Esophagus (tissue), 2 donors: ENCODE data around the gene BRD1. TPM values are rescaled to one million over a fixed set of nuclear protein-coding genes. Genes with fewer than 3 reads are reported as not detected.

Experiments
- H3K27ac ChIP-seq, 2 donors: one replicate each; pipeline ENCODE4 v1.5.1; 2013; ENCODE audit warnings: low read depth in 2 of 2, mild to moderate bottlenecking in 2 of 2, inconsistent platforms in 1 of 2, low read length in 1 of 2, moderate library complexity in 1 of 2
- H3K27me3 ChIP-seq, 2 donors: one replicate each; pipeline ENCODE4 v1.6.1; 2013; ENCODE audit warnings: low read length in 2 of 2, control low read depth in 1 of 2, mild to moderate bottlenecking in 1 of 2; ENCODE audit not compliant: insufficient read depth in 2 of 2, control insufficient read depth in 1 of 2
- H3K36me3 ChIP-seq, 2 donors: one replicate each; pipeline ENCODE4 v1.6.1; 2013; ENCODE audit warnings: low read length in 1 of 2; ENCODE audit not compliant: control insufficient read depth in 2 of 2, insufficient read depth in 2 of 2
- H3K4me1 ChIP-seq, 2 donors: one replicate each; pipeline ENCODE4 v1.6.1; 2013; ENCODE audit warnings: low read length in 1 of 2; ENCODE audit not compliant: control insufficient read depth in 2 of 2, insufficient read depth in 2 of 2
- H3K4me3 ChIP-seq, 2 donors: one replicate each; pipeline ENCODE4 v1.5.1; 2013; ENCODE audit warnings: low read length in 2 of 2, mild to moderate bottlenecking in 2 of 2, low read depth in 1 of 2, moderate library complexity in 1 of 2
- H3K9me3 ChIP-seq, 2 donors: one replicate each; pipeline ENCODE4 v1.6.1; 2013; ENCODE audit warnings: mild to moderate bottlenecking in 2 of 2, low read depth in 1 of 2, low read length in 1 of 2, moderate library complexity in 1 of 2; ENCODE audit not compliant: control insufficient read depth in 2 of 2, insufficient read depth in 1 of 2
- WGBS, 2 donors: extraction: QIAGEN DNeasy Blood & Tissue Kit; methylation state at CpG; one replicate each; pipeline ENCODE4 v1.1.7; 2013; 5-methylcytosine and 5-hydroxymethylcytosine counted together
- polyA plus RNA-seq, 2 donors: library from polyadenylated mRNA; stranded (reverse); fragments of 200-250 nt; gene quantifications; one replicate each; pipeline ENCODE4 v1.2.3, GENCODE V29; 2013
- donor health status: healthy with polysubstance abuse.
- donor health status: Bipolar disorder and iron deficiency.

Gene BRD1
- polyA plus RNA-seq, 2 donors: 17.7 to 23.5 TPM

GRCh38 chr22:49795521-49795920, 32.2 kb downstream of the BRD1 start:
- peaks cover 11% of the 10 kb centered on the region in 2 donors for H3K4me1 ChIP-seq
- no peak overlapping the region for H3K4me3 ChIP-seq
- H3K9me3 ChIP-seq: no peaks in the 10 kb centered on the region
- H3K36me3 ChIP-seq: peaks cover 26 to 70% of the 10 kb centered on the region in 2 donors
- no peak overlapping the region for H3K27ac ChIP-seq
- 91 to 96% methylated on average over 11 of the region's 11 CpGs for WGBS, 2 donors
- no peaks in the 10 kb centered on the region for H3K27me3 ChIP-seq

GRCh38 chr22:49793871-49794270, 33.8 kb downstream of the BRD1 start:
- H3K36me3 ChIP-seq: peaks cover 26 to 70% of the 10 kb centered on the region in 2 donors
- H3K4me1 ChIP-seq: peaks cover 23 to 27% of the 10 kb centered on the region in 2 donors
- no peaks in the 10 kb centered on the region for H3K27me3 ChIP-seq
- no peak overlapping the region for H3K27ac ChIP-seq
- H3K9me3 ChIP-seq: no peaks in the 10 kb centered on the region
- WGBS, 2 donors: 82 to 85% methylated on average over 23 of the region's 23 CpGs
- H3K4me3 ChIP-seq: no peak overlapping the region

GRCh38 chr22:49793296-49793695, 34.4 kb downstream of the BRD1 start:
- Histone ChIP-seq H3K27ac (no peak overlapping the region), H3K27me3 (no peaks in the 10 kb centered on the region), H3K4me1 (peaks cover 24 to 29% of the 10 kb centered on the region in 2 donors), H3K36me3 (peaks cover 26 to 64% of the 10 kb centered on the region in 2 donors), H3K4me3 (no peak overlapping the region), H3K9me3 (no peaks in the 10 kb centered on the region)
- 59 to 69% methylated on average over 10 of the region's 10 CpGs for WGBS, 2 donors

- no peaks in the 10 kb centered on the region for H3K27me3 ChIP-seq
- 92 to 94% methylated on average over 10 of the region's 10 CpGs for WGBS, 2 donors
Measured at GRCh38 chr22:49792107-49792506, 35.6 kb downstream of the BRD1 start.

GRCh38 chr22:49791682-49792081, 36.0 kb downstream of the BRD1 start:
- H3K27ac ChIP-seq: no peak overlapping the region
- no peaks in the 10 kb centered on the region for H3K27me3 ChIP-seq
- no peaks in the 10 kb centered on the region for H3K9me3 ChIP-seq
- H3K36me3 ChIP-seq: peaks cover 19 to 62% of the 10 kb centered on the region in 2 donors
- no peak overlapping the region for H3K4me3 ChIP-seq
- WGBS, 2 donors: 79 to 80% methylated on average over 10 of the region's 10 CpGs
- peaks cover 24 to 29% of the 10 kb centered on the region in 2 donors for H3K4me1 ChIP-seq

More at GRCh38 chr22:49792107-49792506, 35.6 kb downstream of the BRD1 start:
- H3K4me3 ChIP-seq: no peak overlapping the region
- H3K4me1 ChIP-seq: peaks cover 24 to 29% of the 10 kb centered on the region in 2 donors
- H3K36me3 ChIP-seq: peaks cover 23 to 62% of the 10 kb centered on the region in 2 donors
- no peak overlapping the region for H3K27ac ChIP-seq
- no peaks in the 10 kb centered on the region for H3K9me3 ChIP-seq

- H3K36me3 ChIP-seq: peaks cover 16 to 64% of the 10 kb centered on the region in 2 donors
- WGBS, 2 donors: 69 to 70% methylated on average over 16 of the region's 16 CpGs
Measured at GRCh38 chr22:49790912-49791311, 36.8 kb downstream of the BRD1 start.

GRCh38 chr22:49789289-49790141, 38.2 kb downstream of the BRD1 start:
- Histone ChIP-seq H3K4me3 (no peak overlapping the region), H3K4me1 (peaks cover 24 to 29% of the 10 kb centered on the region in 2 donors), H3K27ac (peak overlapping the region; percentile 60 to 70), H3K27me3 (no peaks in the 10 kb centered on the region), H3K36me3 (peaks cover 11 to 68% of the 10 kb centered on the region in 2 donors), H3K9me3 (no peaks in the 10 kb centered on the region)
- 76% methylated on average over 26 of the region's 26 CpGs for WGBS, 2 donors

More at GRCh38 chr22:49790912-49791311, 36.8 kb downstream of the BRD1 start:
- Histone ChIP-seq H3K27ac (no peak overlapping the region), H3K9me3 (no peaks in the 10 kb centered on the region), H3K27me3 (no peaks in the 10 kb centered on the region), H3K4me1 (peaks cover 24 to 29% of the 10 kb centered on the region in 2 donors), H3K4me3 (no peak overlapping the region)

- WGBS, 2 donors: 12 to 14% methylated on average over 11 of the region's 11 CpGs
- H3K4me3 ChIP-seq: no peak overlapping the region
- no peaks in the 10 kb centered on the region for H3K9me3 ChIP-seq
- no peaks in the 10 kb centered on the region for H3K27me3 ChIP-seq
- peaks cover 7 to 67% of the 10 kb centered on the region in 2 donors for H3K36me3 ChIP-seq
- H3K4me1 ChIP-seq: peaks cover 21 to 34% of the 10 kb centered on the region in 2 donors
- H3K27ac ChIP-seq: peak overlapping the region in 1 of 2 donors; percentile 9
Measured at GRCh38 chr22:49788504-49788903, 39.2 kb downstream of the BRD1 start.

- H3K4me1 ChIP-seq: peaks cover 21 to 39% of the 10 kb centered on the region in 2 donors
- H3K4me3 ChIP-seq: no peak overlapping the region
- peaks cover 4 to 68% of the 10 kb centered on the region in 2 donors for H3K36me3 ChIP-seq
- H3K9me3 ChIP-seq: no peaks in the 10 kb centered on the region
- 87 to 91% methylated on average over 10 of the region's 10 CpGs for WGBS, 2 donors
- H3K27ac ChIP-seq: peak overlapping the region in 1 of 2 donors; percentile 13
- no peaks in the 10 kb centered on the region for H3K27me3 ChIP-seq
Measured at GRCh38 chr22:49787861-49788260, 39.8 kb downstream of the BRD1 start.
